ENCODE data around the gene SLC16A7. TPM values are rescaled to one million over a fixed set of nuclear protein-coding genes. Genes with fewer than 3 reads are reported as not detected.
A peak's percentile ranks its signal among the peaks of the same experiment; 100 is the strongest.

SLC16A7 gene
- total and polyA plus RNA-seq, 5 donors from 2014 or later: 20.8 to 38.5 (median 24.1) TPM

DNA sequence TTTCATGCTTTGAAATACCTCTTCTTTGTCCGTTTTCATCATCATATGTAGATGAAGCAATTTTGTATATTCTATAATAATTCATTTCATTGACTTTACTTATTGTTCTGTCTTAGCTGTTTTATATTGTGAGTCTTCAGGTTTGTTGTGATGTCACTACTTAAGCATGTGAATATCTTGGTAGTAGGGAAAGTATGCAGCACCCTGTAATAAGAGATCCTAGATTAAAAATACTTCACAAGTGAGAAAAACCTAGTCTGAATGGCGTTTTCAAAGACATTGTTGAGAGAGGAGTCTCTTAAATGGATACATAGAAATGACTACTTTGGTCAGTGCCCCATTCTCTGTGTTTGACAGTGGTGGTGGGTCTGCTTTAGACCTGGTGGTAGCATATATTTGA lies 61.4 kb downstream of the SLC16A7 start:
- H3K27ac ChIP-seq (ENCODE audit: insufficient read depth, low read length, poor library complexity, severe bottlenecking): no peak overlapping the region
- H3K4me3 Mint-ChIP-seq: no peak overlapping the region
- no peaks in the 10 kb centered on the region for H3K36me3 ChIP-seq (ENCODE audit: control insufficient read depth, insufficient read depth, low read length)
- H3K4me1 Mint-ChIP-seq: peaks cover 34 to 43% (median 35%) of the 10 kb centered on the region in 4 donors
- no peaks in the 10 kb centered on the region for H3K27me3 Mint-ChIP-seq
- ATAC-seq (ENCODE audit: low read depth in 2 of 2) (no peak), DNase-seq (no peak)
- H3K4me1 ChIP-seq (ENCODE audit: control insufficient read depth, insufficient read depth, low read length, poor library complexity, severe bottlenecking): no peaks in the 10 kb centered on the region
- H3K4me3 ChIP-seq (ENCODE audit: low read depth, low read length): no peak overlapping the region
- H3K9me3 Mint-ChIP-seq: no peaks in the 10 kb centered on the region
- peaks cover 20% of the 10 kb centered on the region for H3K36me3 Mint-ChIP-seq
- H3K27ac Mint-ChIP-seq: no peak overlapping the region
- no peaks in the 10 kb centered on the region for H3K9me3 ChIP-seq (ENCODE audit: control insufficient read depth in 2 of 2, low read length in 2 of 2)
- no peaks in the 10 kb centered on the region for H3K27me3 ChIP-seq (ENCODE audit: control insufficient read depth, insufficient read depth, low read length)

DNA sequence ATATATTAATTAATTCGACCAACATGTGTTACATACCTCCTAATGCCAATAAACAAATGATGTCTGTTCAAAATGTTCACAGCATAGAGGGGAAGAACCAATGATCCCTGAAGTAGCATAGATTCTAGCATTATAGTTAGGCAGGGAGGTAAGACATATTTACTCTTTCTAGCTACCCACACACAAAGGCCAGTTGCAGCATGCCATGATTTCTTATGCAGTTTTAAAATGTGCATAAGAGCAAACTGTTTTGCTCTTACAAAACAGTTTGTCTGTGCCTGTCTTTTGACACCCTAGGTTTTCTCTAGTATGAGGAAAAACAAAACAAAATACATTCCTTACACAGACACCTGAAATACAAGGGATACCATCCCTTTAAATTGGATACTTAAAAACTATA lies 61.9 kb downstream of the SLC16A7 start:
- H3K4me1 ChIP-seq (ENCODE audit: control insufficient read depth, insufficient read depth, low read length, poor library complexity, severe bottlenecking): no peaks in the 10 kb centered on the region
- DNase-seq (no peak), ATAC-seq (ENCODE audit: low read depth in 2 of 2) (no peak)
- H3K27ac ChIP-seq (ENCODE audit: insufficient read depth, low read length, poor library complexity, severe bottlenecking): no peak overlapping the region
- Mint-ChIP-seq H3K27me3 (no peaks in the 10 kb centered on the region), H3K27ac (no peak overlapping the region), H3K4me1 (peaks cover 34 to 45% (median 37%) of the 10 kb centered on the region in 4 donors), H3K9me3 (no peaks in the 10 kb centered on the region), H3K4me3 (no peak overlapping the region), H3K36me3 (peaks cover 20% of the 10 kb centered on the region)
- H3K27me3 ChIP-seq (ENCODE audit: control insufficient read depth, insufficient read depth, low read length): no peaks in the 10 kb centered on the region
- no peaks in the 10 kb centered on the region for H3K9me3 ChIP-seq (ENCODE audit: control insufficient read depth in 2 of 2, low read length in 2 of 2)
- no peaks in the 10 kb centered on the region for H3K36me3 ChIP-seq (ENCODE audit: control insufficient read depth, insufficient read depth, low read length)
- H3K4me3 ChIP-seq (ENCODE audit: low read depth, low read length): no peak overlapping the region

DNA sequence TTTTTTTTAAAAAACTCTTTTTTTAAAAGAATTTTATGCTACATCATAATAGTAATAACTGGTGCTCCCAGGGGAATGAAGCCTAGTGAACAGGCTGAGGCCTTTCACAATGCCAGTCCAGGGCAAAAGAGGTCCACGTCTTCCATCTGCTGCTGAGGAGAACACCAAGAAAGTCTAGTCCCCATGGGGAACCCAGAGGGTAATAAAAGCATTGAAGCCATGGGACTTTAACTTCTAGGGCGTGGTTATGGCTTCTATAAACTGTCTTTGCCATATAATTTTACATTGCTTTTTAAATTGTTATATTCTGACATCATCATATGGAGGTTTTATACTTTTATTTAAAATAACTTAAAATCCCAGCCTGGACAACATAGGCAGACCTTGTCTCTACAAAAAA lies 64.3 kb downstream of the SLC16A7 start:
- Mint-ChIP-seq H3K36me3 (peaks cover 18% of the 10 kb centered on the region), H3K27me3 (no peaks in the 10 kb centered on the region), H3K9me3 (peaks cover 0 to 1% (median 0%) of the 10 kb centered on the region in 7 donors), H3K27ac (no peak overlapping the region), H3K4me1 (peaks cover 31 to 49% (median 41%) of the 10 kb centered on the region in 4 donors), H3K4me3 (no peak overlapping the region)
- Histone ChIP-seq H3K4me3 (ENCODE audit: low read depth, low read length) (no peak overlapping the region), H3K4me1 (ENCODE audit: control insufficient read depth, insufficient read depth, low read length, poor library complexity, severe bottlenecking) (no peaks in the 10 kb centered on the region), H3K9me3 (ENCODE audit: control insufficient read depth in 2 of 2, low read length in 2 of 2) (no peaks in the 10 kb centered on the region), H3K36me3 (ENCODE audit: control insufficient read depth, insufficient read depth, low read length) (no peaks in the 10 kb centered on the region), H3K27ac (ENCODE audit: insufficient read depth, low read length, poor library complexity, severe bottlenecking) (no peak overlapping the region), H3K27me3 (ENCODE audit: control insufficient read depth, insufficient read depth, low read length) (no peaks in the 10 kb centered on the region)
- ATAC-seq (ENCODE audit: low read depth in 2 of 2) (no peak), DNase-seq (no peak)

DNA sequence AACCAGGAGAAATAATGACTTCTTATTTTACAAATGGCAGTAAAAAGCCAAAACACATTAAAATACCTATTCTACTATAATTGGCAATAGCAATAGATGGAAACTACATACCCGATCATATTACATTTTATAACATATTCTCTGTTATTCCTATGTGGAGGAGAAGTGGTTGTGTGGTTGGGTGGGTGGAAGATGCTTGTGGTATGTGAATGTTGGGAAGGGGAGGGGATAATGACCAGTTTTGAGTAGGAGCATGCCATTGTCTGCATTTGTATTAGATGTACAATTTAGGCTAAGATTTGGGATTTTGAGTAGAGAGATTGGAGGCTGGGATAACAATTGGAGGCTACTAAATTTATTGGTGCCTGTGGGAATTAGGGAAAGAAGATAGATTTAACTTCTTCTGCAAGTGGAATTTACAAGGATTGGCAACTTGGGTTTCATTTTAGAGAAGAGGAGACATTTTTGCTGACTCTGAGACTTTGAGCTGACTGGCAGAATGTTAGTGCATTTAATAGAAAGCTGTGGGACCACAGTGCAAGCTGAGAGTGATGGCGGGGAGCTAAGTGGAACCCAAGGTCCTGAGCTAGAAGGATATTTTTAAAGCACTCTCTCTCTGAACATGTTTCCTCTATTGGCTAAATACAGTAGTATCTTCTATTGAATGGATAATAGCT lies 65.2 kb downstream of the SLC16A7 start:
- Mint-ChIP-seq H3K4me1 (peaks cover 31 to 46% (median 40%) of the 10 kb centered on the region in 4 donors), H3K4me3 (no peak overlapping the region), H3K27me3 (no peaks in the 10 kb centered on the region), H3K9me3 (peaks cover 0 to 5% (median 0%) of the 10 kb centered on the region in 7 donors), H3K27ac (peak overlapping the region in 1 of 3 donors; percentile 43), H3K36me3 (peaks cover 14% of the 10 kb centered on the region)
- H3K4me1 ChIP-seq (ENCODE audit: control insufficient read depth, insufficient read depth, low read length, poor library complexity, severe bottlenecking): no peaks in the 10 kb centered on the region
- ATAC-seq (ENCODE audit: low read depth in 2 of 2) (no peak), DNase-seq (no peak)
- no peak overlapping the region for H3K27ac ChIP-seq (ENCODE audit: insufficient read depth, low read length, poor library complexity, severe bottlenecking)
- H3K9me3 ChIP-seq (ENCODE audit: control insufficient read depth in 2 of 2, low read length in 2 of 2): peaks cover 0 to 2% of the 10 kb centered on the region in 2 experiments
- no peaks in the 10 kb centered on the region for H3K27me3 ChIP-seq (ENCODE audit: control insufficient read depth, insufficient read depth, low read length)
- H3K4me3 ChIP-seq (ENCODE audit: low read depth, low read length): no peak overlapping the region
- no peaks in the 10 kb centered on the region for H3K36me3 ChIP-seq (ENCODE audit: control insufficient read depth, insufficient read depth, low read length)

DNA sequence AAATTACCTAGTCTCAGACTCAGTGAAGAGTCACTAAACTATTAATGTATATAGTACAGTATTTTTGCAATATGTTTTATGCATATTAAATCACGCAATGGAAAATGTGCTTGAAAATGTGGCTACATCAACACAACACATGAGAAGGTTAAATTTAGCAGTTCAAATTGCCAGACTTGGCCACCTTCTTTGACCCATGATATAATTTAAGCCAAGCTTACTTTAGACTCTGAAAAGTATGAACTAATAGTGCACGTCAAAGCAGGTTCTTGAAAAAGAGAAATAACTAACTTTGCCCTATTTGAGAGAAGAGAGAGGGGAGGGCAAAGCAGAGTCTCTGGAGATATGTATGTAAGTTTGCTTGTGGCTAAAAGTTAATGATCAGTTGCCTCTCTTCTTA lies 68.7 kb downstream of the SLC16A7 start:
- Mint-ChIP-seq H3K4me3 (no peak overlapping the region), H3K36me3 (peaks cover 32% of the 10 kb centered on the region), H3K27me3 (no peaks in the 10 kb centered on the region), H3K4me1 (peaks cover 10 to 49% (median 27%) of the 10 kb centered on the region in 4 donors), H3K9me3 (peaks cover 0 to 16% (median 4%) of the 10 kb centered on the region in 7 donors), H3K27ac (no peak overlapping the region)
- ATAC-seq (ENCODE audit: low read depth in 2 of 2) (no peak), DNase-seq (no peak)
- Histone ChIP-seq H3K27ac (ENCODE audit: insufficient read depth, low read length, poor library complexity, severe bottlenecking) (no peak overlapping the region), H3K27me3 (ENCODE audit: control insufficient read depth, insufficient read depth, low read length) (no peaks in the 10 kb centered on the region), H3K36me3 (ENCODE audit: control insufficient read depth, insufficient read depth, low read length) (peaks cover 2% of the 10 kb centered on the region), H3K4me1 (ENCODE audit: control insufficient read depth, insufficient read depth, low read length, poor library complexity, severe bottlenecking) (no peaks in the 10 kb centered on the region), H3K4me3 (ENCODE audit: low read depth, low read length) (no peak overlapping the region), H3K9me3 (ENCODE audit: control insufficient read depth in 2 of 2, low read length in 2 of 2) (peaks cover 2 to 11% of the 10 kb centered on the region in 2 experiments)

DNA sequence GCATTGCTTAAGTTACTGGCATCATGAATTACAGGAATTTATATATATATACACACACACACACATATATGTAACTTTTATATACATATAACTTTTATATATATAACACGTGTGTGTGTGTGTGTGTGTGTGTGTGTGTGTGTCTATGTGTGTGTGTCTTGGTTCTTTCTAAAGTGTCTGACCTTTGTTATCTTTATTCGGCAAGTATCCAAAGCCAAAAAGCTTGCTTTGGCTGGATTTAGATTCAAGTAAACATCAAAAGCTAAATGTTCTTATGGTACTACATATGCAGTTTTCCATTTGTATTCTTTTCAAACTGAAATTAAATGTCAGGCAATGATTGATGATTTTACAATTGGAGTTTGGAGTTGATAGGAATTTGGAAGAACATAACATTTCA lies 69.9 kb downstream of the SLC16A7 start:
- H3K4me1 Mint-ChIP-seq: peaks cover 10 to 52% (median 25%) of the 10 kb centered on the region in 4 donors
- no peak overlapping the region for H3K4me3 ChIP-seq (ENCODE audit: low read depth, low read length)
- H3K36me3 Mint-ChIP-seq: peaks cover 34% of the 10 kb centered on the region
- DNase-seq (no peak), ATAC-seq (ENCODE audit: low read depth in 2 of 2) (no peak)
- no peak overlapping the region for H3K27ac ChIP-seq (ENCODE audit: insufficient read depth, low read length, poor library complexity, severe bottlenecking)
- H3K27ac Mint-ChIP-seq: no peak overlapping the region
- peaks cover 2% of the 10 kb centered on the region for H3K36me3 ChIP-seq (ENCODE audit: control insufficient read depth, insufficient read depth, low read length)
- peaks cover 0 to 16% (median 4%) of the 10 kb centered on the region in 7 donors for H3K9me3 Mint-ChIP-seq
- H3K4me3 Mint-ChIP-seq: no peak overlapping the region
- no peaks in the 10 kb centered on the region for H3K27me3 Mint-ChIP-seq
- H3K9me3 ChIP-seq (ENCODE audit: control insufficient read depth in 2 of 2, low read length in 2 of 2): peaks cover 2 to 11% of the 10 kb centered on the region in 2 experiments
- no peaks in the 10 kb centered on the region for H3K4me1 ChIP-seq (ENCODE audit: control insufficient read depth, insufficient read depth, low read length, poor library complexity, severe bottlenecking)
- no peaks in the 10 kb centered on the region for H3K27me3 ChIP-seq (ENCODE audit: control insufficient read depth, insufficient read depth, low read length)

DNA sequence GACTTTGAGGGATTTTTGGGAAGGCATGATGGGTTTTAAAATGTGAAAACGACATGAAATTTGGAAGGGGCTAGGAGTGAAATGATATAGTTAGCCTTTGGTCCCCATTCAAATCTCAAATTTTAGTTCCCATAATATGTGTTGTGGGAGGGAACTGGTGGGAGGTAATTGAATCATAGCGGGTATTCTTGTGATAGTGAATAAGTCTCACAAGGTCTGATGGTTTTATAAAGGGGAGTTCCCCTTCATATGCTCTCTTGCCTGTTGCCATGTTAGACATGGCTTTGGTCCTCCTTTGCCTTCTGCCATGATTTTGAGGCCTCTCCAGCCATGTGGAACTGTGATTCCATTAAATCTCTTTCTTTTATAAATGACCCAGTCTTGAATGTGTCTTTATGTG lies 72.8 kb downstream of the SLC16A7 start:
- Mint-ChIP-seq H3K27me3 (no peaks in the 10 kb centered on the region), H3K4me3 (no peak overlapping the region), H3K36me3 (peaks cover 34% of the 10 kb centered on the region), H3K4me1 (peaks cover 0 to 44% (median 30%) of the 10 kb centered on the region in 4 donors), H3K27ac (no peak overlapping the region), H3K9me3 (peaks cover 0 to 16% (median 4%) of the 10 kb centered on the region in 7 donors)
- no peaks in the 10 kb centered on the region for H3K27me3 ChIP-seq (ENCODE audit: control insufficient read depth, insufficient read depth, low read length)
- ATAC-seq (ENCODE audit: low read depth in 2 of 2): no peak
- no peak for DNase-seq
- no peaks in the 10 kb centered on the region for H3K4me1 ChIP-seq (ENCODE audit: control insufficient read depth, insufficient read depth, low read length, poor library complexity, severe bottlenecking)
- H3K36me3 ChIP-seq (ENCODE audit: control insufficient read depth, insufficient read depth, low read length): peaks cover 2% of the 10 kb centered on the region
- no peak overlapping the region for H3K27ac ChIP-seq (ENCODE audit: insufficient read depth, low read length, poor library complexity, severe bottlenecking)
- H3K4me3 ChIP-seq (ENCODE audit: low read depth, low read length): no peak overlapping the region
- peaks cover 2 to 11% of the 10 kb centered on the region in 2 experiments for H3K9me3 ChIP-seq (ENCODE audit: control insufficient read depth in 2 of 2, low read length in 2 of 2)

DNA sequence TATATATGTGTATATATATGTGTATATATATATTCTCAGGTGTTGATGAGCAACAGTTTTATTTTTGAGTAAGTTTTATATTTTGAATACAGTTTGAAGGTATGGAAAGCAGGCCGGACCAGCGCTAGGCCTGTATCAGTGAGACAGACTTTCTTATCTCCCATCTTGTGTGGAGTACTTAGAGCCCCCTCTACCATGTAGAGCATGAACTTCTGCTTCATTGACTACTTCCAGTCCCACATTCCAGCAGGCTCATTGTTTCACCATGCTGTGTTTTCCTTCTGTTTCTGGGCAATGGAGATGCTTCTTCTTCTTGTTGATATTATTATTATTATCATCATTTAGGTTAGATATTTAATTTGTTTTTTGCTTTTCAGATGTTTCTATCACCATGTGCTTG lies 76.4 kb downstream of the SLC16A7 start:
- Mint-ChIP-seq H3K4me3 (no peak overlapping the region), H3K4me1 (peaks cover 12 to 40% (median 26%) of the 10 kb centered on the region in 4 donors), H3K36me3 (peaks cover 33% of the 10 kb centered on the region), H3K27ac (no peak overlapping the region), H3K27me3 (no peaks in the 10 kb centered on the region), H3K9me3 (peaks cover 0 to 3% (median 0%) of the 10 kb centered on the region in 7 donors)
- H3K36me3 ChIP-seq (ENCODE audit: control insufficient read depth, insufficient read depth, low read length): peaks cover 5% of the 10 kb centered on the region
- ATAC-seq (ENCODE audit: low read depth in 2 of 2) (no peak), DNase-seq (no peak)
- no peaks in the 10 kb centered on the region for H3K4me1 ChIP-seq (ENCODE audit: control insufficient read depth, insufficient read depth, low read length, poor library complexity, severe bottlenecking)
- H3K4me3 ChIP-seq (ENCODE audit: low read depth, low read length): no peak overlapping the region
- peaks cover 0 to 4% of the 10 kb centered on the region in 2 experiments for H3K9me3 ChIP-seq (ENCODE audit: control insufficient read depth in 2 of 2, low read length in 2 of 2)
- no peaks in the 10 kb centered on the region for H3K27me3 ChIP-seq (ENCODE audit: control insufficient read depth, insufficient read depth, low read length)
- H3K27ac ChIP-seq (ENCODE audit: insufficient read depth, low read length, poor library complexity, severe bottlenecking): no peak overlapping the region

Data from CD4-positive, CD25-positive, alpha-beta regulatory T cell (primary cell).